Fibroblast of skin of left quadriceps (primary cell): Measurements from ENCODE around the gene HTT-AS.
"Not testable (repeated sequence)": the region's sequence is repeated elsewhere in the genome, so short reads cannot be mapped to it uniquely, and the experiment has no call there.

ENCODE experiments used
- DNase-seq, 2 experiments: peaks; one replicate each; pipeline ENCODE4 v3.0.0-alpha.2; 2013; ENCODE audit warnings: low read depth in 2 of 2

The HTT-AS gene

GRCh38 chr4:3074078-3074845 is at the start of gene HTT-AS, which contains the start of gene HTT:
Gene HTT-AS (minus strand): TSS chr4:3074538.
Gene HTT (plus strand): TSS chr4:3074681. CDS start chr4:3074826, 145 bp downstream.
- DNase-seq = peak; percentile 88 to 90

GRCh38 chr4:3123181-3123671 is 48.9 kb upstream of the HTT-AS start:
- no peak for DNase-seq

GRCh38 chr4:3122081-3122563 is 47.8 kb upstream of the HTT-AS start:
- no peak for DNase-seq

- DNase-seq = no peak
These were observed 47.3 kb upstream of the HTT-AS start for GRCh38 chr4:3121596-3121995.

- DNase-seq = no peak
These were observed 46.8 kb upstream of the HTT-AS start for GRCh38 chr4:3121110-3121509.

- DNase-seq = no peak
These were observed 45.1 kb upstream of the HTT-AS start for GRCh38 chr4:3119464-3119863.

GRCh38 chr4:3118312-3118711 is 44.0 kb upstream of the HTT-AS start:
- DNase-seq = no peak

- DNase-seq = no peak
These were observed 42.6 kb upstream of the HTT-AS start for GRCh38 chr4:3116955-3117354.

- no peak for DNase-seq
These were observed 41.4 kb upstream of the HTT-AS start for GRCh38 chr4:3115637-3116270.

GRCh38 chr4:3114377-3114776 is 40.0 kb upstream of the HTT-AS start:
- no peak for DNase-seq

GRCh38 chr4:3112609-3113469 is 38.5 kb upstream of the HTT-AS start:
- DNase-seq = no peak

- no peak for DNase-seq
These were observed 37.9 kb upstream of the HTT-AS start for GRCh38 chr4:3112201-3112600.

GRCh38 chr4:3111461-3111860 is 37.1 kb upstream of the HTT-AS start:
- DNase-seq = no peak

GRCh38 chr4:3108211-3108610 is 33.9 kb upstream of the HTT-AS start:
- no peak for DNase-seq

- no peak for DNase-seq
These were observed 33.4 kb upstream of the HTT-AS start for GRCh38 chr4:3107691-3108121.

- no peak for DNase-seq
These were observed 32.9 kb upstream of the HTT-AS start for GRCh38 chr4:3107271-3107670.

- peak; percentile 73 for DNase-seq
These were observed 32.2 kb upstream of the HTT-AS start for GRCh38 chr4:3106339-3107186.

GRCh38 chr4:3098346-3098745 is 24.0 kb upstream of the HTT-AS start:
- DNase-seq = no peak

- no peak for DNase-seq
These were observed 21.9 kb upstream of the HTT-AS start for GRCh38 chr4:3096202-3096601.

GRCh38 chr4:3094701-3095100 is 20.4 kb upstream of the HTT-AS start:
- not testable (repeated sequence) for DNase-seq

- DNase-seq = no peak
These were observed 17.1 kb upstream of the HTT-AS start for GRCh38 chr4:3091464-3091863.
